Activated naive CD4-positive, alpha-beta T cell treated with anti-CD3 and anti-CD28 coated beads, Interleukin-2, amount 10 ng/mL, durations not matched to agents 5 hours and 36 hours (primary cell): ENCODE results near the gene SLC38A1. TPM values are rescaled to one million over a fixed set of nuclear protein-coding genes. Genes with fewer than 3 reads are reported as not detected.

Experiments
- total RNA-seq, 2 experiments: library from RNA; stranded (reverse); gene quantifications; one replicate each; pipeline ENCODE4 v1.2.3, GENCODE V29; 2021

SLC38A1 gene
- total RNA-seq, result 100 to 1,000 TPM; 211 to 213 TPM

DNA sequence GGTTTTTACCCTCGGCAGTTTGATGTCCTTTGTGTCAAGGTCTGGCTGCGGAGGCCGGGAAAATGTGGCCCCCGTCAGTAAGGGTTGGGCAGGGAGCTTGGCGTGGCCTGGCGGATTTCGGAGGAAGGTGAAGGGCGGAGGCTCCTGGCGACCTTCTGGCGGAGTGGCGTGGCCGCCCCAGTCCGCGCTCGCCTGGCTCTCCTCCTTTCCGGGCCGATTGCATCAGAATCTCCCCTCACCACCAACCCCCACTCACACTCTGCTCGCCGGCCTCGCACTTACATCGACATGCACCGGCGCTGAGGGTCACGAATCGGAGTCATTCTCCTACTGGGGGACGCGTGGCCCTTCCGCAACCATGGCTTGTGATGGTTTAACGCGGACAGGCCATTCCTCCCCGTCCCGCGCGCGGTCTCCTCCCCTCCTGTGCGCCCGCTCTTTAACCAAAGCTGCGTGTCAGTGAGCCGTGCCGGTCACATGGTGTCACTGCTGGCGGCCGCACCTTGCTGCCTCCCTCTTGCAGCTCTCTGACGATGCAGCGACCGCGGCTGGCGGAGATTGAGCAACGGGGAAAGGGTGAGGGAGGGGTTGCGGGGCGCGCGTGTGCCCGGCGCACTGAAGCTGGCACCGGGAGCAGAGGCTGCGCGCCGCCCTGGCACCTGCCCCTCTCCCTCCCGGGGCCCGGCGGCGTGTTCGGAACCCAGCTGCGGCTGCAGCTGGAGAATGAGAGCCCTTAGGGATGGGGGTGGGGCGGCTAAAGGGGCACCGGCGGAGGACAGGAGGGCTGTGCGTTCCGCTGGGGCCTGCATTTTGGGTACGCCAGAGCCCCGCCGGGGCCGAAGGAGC, at the start of gene SLC38A1:
TSS of gene SLC38A1 (minus strand) at position 461 of the 846 bp plus-strand sequence. CDS start 29,243 bp downstream, outside the sequence.

Other genes starting within 250 kb of the SLC38A1 start
- 100 to 1,000 TPM; 241 to 251 TPM for gene SLC38A2, start 103.7 kb upstream of the SLC38A1 start, total RNA-seq